GM12878 (cell line): ENCODE data around the gene TRPM3. TPM values are rescaled to one million over a fixed set of nuclear protein-coding genes. Genes with fewer than 3 reads are reported as not detected.

Experiments used
- ATAC-seq: fragments of 200-7000 bp; cut with Tn5 transposase; 3 replicates; pipeline ENCODE4 v1.9.1; 2020; ENCODE audit warnings: mild to moderate bottlenecking, moderate library complexity
- BruUV-seq: library from RNA; stranded (reverse); fragments of 400-500 nt; replicated peaks from 2 replicates; lab custom pipeline; 2021; lab: Mats Ljungman, UMichigan
- CTCF ChIA-PET: fragments of 300-600 bp; sonication (Branson Sonifier 250); formaldehyde crosslinking; extraction: SDS; loops from one replicate; lab custom pipeline; 2021; ENCODE audit warnings: inconsistent platforms; lab: Yijun Ruan, JAX
- POLR2A ChIA-PET: fragments of 350-600 bp; formaldehyde crosslinking; extraction: SDS; loops from one replicate; lab custom pipeline; 2021; ENCODE audit warnings: inconsistent platforms; lab: Charles Lee
- RAD21 ChIA-PET: fragments of 300-600 bp; sonication (Branson Sonifier 250); formaldehyde crosslinking; loops from one replicate; lab custom pipeline; 2023; ENCODE audit warnings: antibody characterized with exemption; ENCODE audit not compliant: unreplicated experiment; lab: Charles Lee
- SMC1A ChIA-PET: fragments of 300-600 bp; sonication (Branson Sonifier 250); formaldehyde crosslinking; loops from one replicate; lab custom pipeline; 2023; ENCODE audit not compliant: unreplicated experiment, uncharacterized antibody; lab: Charles Lee
- DNase-seq: peaks from one replicate; pipeline ENCODE4 v3.0.0-alpha.2; 2011; ENCODE audit warnings: low read depth, low spot score
- FAIRE-seq: peaks from 3 replicates; lab custom pipeline; 2011; peaks lifted over from hg19 to GRCh38; lab: Jason Lieb, UNC
- H2AFZ ChIP-seq: 2 replicates; pipeline ENCODE4 v1.6.0; 2011; ENCODE audit warnings: low read depth, low read length, control low read depth; ENCODE audit not compliant: control insufficient read depth
- H3K27ac ChIP-seq: 2 replicates; pipeline ENCODE4 v1.5.1; 2011; ENCODE audit warnings: control low read depth; ENCODE audit not compliant: control insufficient read depth, insufficient read depth
- H3K27me3 ChIP-seq, 2 experiments: replicated peaks in 1 of 2; 2 replicates each; pipeline versions ENCODE4 v1.6.0 to v1.6.1; 2011; ENCODE audit warnings: low read length in 1 of 2; ENCODE audit not compliant: control insufficient read depth in 2 of 2, insufficient read depth in 2 of 2
- H3K36me3 ChIP-seq, 2 experiments: 2 replicates each; pipeline ENCODE4 v1.5.1; 2011; ENCODE audit warnings: low read length in 1 of 2; ENCODE audit not compliant: control insufficient read depth in 2 of 2, insufficient read depth in 2 of 2
- H3K4me1 ChIP-seq: 2 replicates; pipeline ENCODE4 v1.6.1; 2011; ENCODE audit warnings: mild to moderate bottlenecking, low read length, moderate library complexity, mixed read lengths; ENCODE audit not compliant: control insufficient read depth, insufficient read depth
- H3K4me2 ChIP-seq: 2 replicates; pipeline ENCODE4 v1.6.0; 2011; ENCODE audit warnings: control low read depth; ENCODE audit not compliant: control insufficient read depth, insufficient read depth
- H3K4me3 ChIP-seq: fragments of 200-600 bp; sonication (generic); 2 replicates; pipeline ENCODE4 v1.5.1; 2016
- H3K79me2 ChIP-seq: 2 replicates; pipeline ENCODE4 v1.6.0; 2011; ENCODE audit warnings: low read length; ENCODE audit not compliant: control insufficient read depth, insufficient read depth
- H3K9ac ChIP-seq: 2 replicates; pipeline ENCODE4 v1.8.0; 2011; ENCODE audit warnings: low read length, control low read depth, mixed read lengths; ENCODE audit not compliant: control insufficient read depth, insufficient read depth
- H3K9me3 ChIP-seq: replicated peaks from 3 replicates; pipeline ENCODE4 v1.5.1; 2011; ENCODE audit warnings: mild to moderate bottlenecking, low read length; ENCODE audit not compliant: control insufficient read depth, insufficient read depth
- H4K20me1 ChIP-seq: 2 replicates; pipeline ENCODE4 v1.6.0; 2011; ENCODE audit not compliant: control insufficient read depth, insufficient read depth
- CHD1 ChIP-seq: IDR thresholded peaks from 2 replicates; pipeline ENCODE4 v1.6.1; 2012; ENCODE audit warnings: low read depth, low read length, improper control_type of control experiment
- LARP7 ChIP-seq: fragments of 450-650 bp; IDR thresholded peaks from 2 replicates; pipeline ENCODE4 v1.6.1; 2017; ENCODE audit warnings: mild to moderate bottlenecking
- MTA2 ChIP-seq: fragments of 450-650 bp; IDR thresholded peaks from 2 replicates; pipeline ENCODE4 v1.6.1; 2016; ENCODE audit warnings: low read depth, mild to moderate bottlenecking, moderate library complexity
- NBN ChIP-seq: fragments of 450-650 bp; IDR thresholded peaks from 2 replicates; pipeline ENCODE4 v1.6.1; 2016
- NFYA ChIP-seq: IDR thresholded peaks from 2 replicates; pipeline ENCODE4 v1.6.1; 2011; ENCODE audit warnings: low read depth, mild to moderate bottlenecking, low read length, improper control_type of control experiment, borderline replicate concordance
- RELA ChIP-seq: fragments of 450-650 bp; IDR thresholded peaks from 2 replicates; pipeline ENCODE4 v1.8.0; 2014; ENCODE audit warnings: borderline replicate concordance; ENCODE audit not compliant: partially characterized antibody
- RELB ChIP-seq: fragments of 450-650 bp; IDR thresholded peaks from 2 replicates; pipeline ENCODE4 v1.6.1; 2017; ENCODE audit warnings: low read depth, mild to moderate bottlenecking, moderate library complexity
- SMARCA5 ChIP-seq: fragments of 450-650 bp; IDR thresholded peaks from 2 replicates; pipeline ENCODE4 v1.6.1; 2017; ENCODE audit warnings: mild to moderate bottlenecking
- SREBF1 ChIP-seq: IDR thresholded peaks from 2 replicates; pipeline ENCODE4 v1.6.1; 2012; ENCODE audit warnings: mild to moderate bottlenecking, low read length
- WGBS: methylation state at CpG from one replicate; pipeline ENCODE4 v1.1.6; 2016; ENCODE audit warnings: low lambda C conversion rate; ENCODE audit not compliant: insufficient replicate concordance, insufficient coverage; ENCODE audit errors: missing lambda C conversion rate; 5-methylcytosine and 5-hydroxymethylcytosine counted together
- in situ Hi-C: fragments of 300-500 bp; cut with MboI; formaldehyde crosslinking; loops from 9 replicates; pipeline ENCODE4 v1.14.3; 2018; ENCODE audit warnings: mixed read lengths
- intact Hi-C: fragments of 100-400 bp; cut with micrococcal nuclease; formaldehyde crosslinking; loops from one replicate; pipeline ENCODE4 v1.14.2; 2022; ENCODE audit not compliant: unreplicated experiment
- polyA plus RNA-seq, 11 experiments: library from polyadenylated mRNA; depleted of rRNA in 4 of 11; unstranded in 6 of 11; stranded (reverse) in 5 of 11; fragments of >200 nt; fragmentation: Nextera tagmentation in 4 of 11; fragmentation: Illumina TruSeq in 1 of 11; extraction: Ambion mirVana in 4 of 11; extraction: Trizol in 1 of 11; gene quantifications; 1 replicate in 1 of 11; 2 replicates in 10 of 11; pipeline versions ENCODE4 v1.2.1 to v1.2.3, GENCODE V29; 2011 to 2016; ENCODE audit warnings: inconsistent platforms in 2 of 11, missing spikeins in 2 of 11, low read depth in 1 of 11
- total RNA-seq, 4 experiments: library from RNA; depleted of rRNA in 3 of 4; stranded (reverse); fragments of >200 nt in 3 of 4; fragmentation: Illumina TruSeq in 1 of 4; extraction: Trizol in 1 of 4; gene quantifications; 2 replicates each; pipeline versions ENCODE4 v1.2.1 to v1.2.3, GENCODE V29; 2013 to 2021
- TF ChIP-seq, protein P1 (sequence below): fragments of 150-350 bp; IDR thresholded peaks from 2 replicates; pipeline ENCODE4 v1.6.1; 2016; ENCODE audit warnings: low read depth, low read length
- TF ChIP-seq, protein P2 (sequence below): fragments of 450-650 bp; formaldehyde crosslinking; IDR thresholded peaks from 2 replicates; pipeline ENCODE4 v1.5.0; 2022; ENCODE audit warnings: mild to moderate bottlenecking, missing genetic modification characterization

TRPM3 gene
- total and polyA plus RNA-seq, 10 of the 15 experiments (the other 5 are each of a cell fraction or from before 2014, with no cell fraction given), result not detected

DNA sequence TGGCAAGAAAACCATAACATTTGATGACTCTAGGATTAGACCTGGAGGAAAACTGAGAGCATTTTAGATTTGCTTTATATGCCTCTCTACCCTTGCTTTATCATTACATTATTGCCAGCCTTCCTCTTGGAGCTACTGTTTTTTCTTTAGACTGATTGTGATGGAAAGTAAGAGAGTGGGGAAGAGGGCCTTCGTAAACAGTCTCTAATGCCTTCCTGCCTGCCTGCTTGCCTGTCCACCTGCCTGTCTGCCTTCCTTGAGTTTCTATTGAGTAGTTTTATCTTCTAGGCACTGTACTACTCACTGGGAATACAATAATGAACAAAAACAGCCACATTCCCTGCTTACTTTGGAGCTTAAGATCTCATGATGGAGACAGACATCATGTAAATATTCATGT lies 189.3 kb downstream of the TRPM3 start:
- SMC1A ChIA-PET, result no interaction called here
- Histone ChIP-seq H3K4me1 (no peaks in the 10 kb centered on the region), H4K20me1 (no peaks in the 10 kb centered on the region), H3K27ac (no peak overlapping the region), H3K9me3 (no peaks in the 10 kb centered on the region), H3K36me3 (no peaks in the 10 kb centered on the region), H3K4me2 (no peak overlapping the region), H3K79me2 (no peaks in the 10 kb centered on the region), H3K27me3 (no peaks in the 10 kb centered on the region), H2AFZ (no peak overlapping the region), H3K4me3 (no peak overlapping the region), H3K9ac (no peak overlapping the region)
- 19% methylated on average over 1 of the region's 1 CpG for WGBS
- in situ Hi-C loops, result no loop called here
- no peak for FAIRE-seq
- BruUV-seq, result no TSS peak
- ATAC-seq, result no peak
- intact Hi-C loops, result no loop called here
- DNase-seq, result no peak
- POLR2A ChIA-PET, result no interaction called here
- RAD21 ChIA-PET, result no interaction called here
- CTCF ChIA-PET, result no interaction called here
- TF ChIP-seq LARP7 (no peak), NFYA (no peak), SMARCA5 (no peak), NBN (no peak), RELB (no peak), CHD1 (no peak), MTA2 (no peak), SREBF1 (no peak), RELA (no peak)
- TF ChIP-seq, protein P1, sequence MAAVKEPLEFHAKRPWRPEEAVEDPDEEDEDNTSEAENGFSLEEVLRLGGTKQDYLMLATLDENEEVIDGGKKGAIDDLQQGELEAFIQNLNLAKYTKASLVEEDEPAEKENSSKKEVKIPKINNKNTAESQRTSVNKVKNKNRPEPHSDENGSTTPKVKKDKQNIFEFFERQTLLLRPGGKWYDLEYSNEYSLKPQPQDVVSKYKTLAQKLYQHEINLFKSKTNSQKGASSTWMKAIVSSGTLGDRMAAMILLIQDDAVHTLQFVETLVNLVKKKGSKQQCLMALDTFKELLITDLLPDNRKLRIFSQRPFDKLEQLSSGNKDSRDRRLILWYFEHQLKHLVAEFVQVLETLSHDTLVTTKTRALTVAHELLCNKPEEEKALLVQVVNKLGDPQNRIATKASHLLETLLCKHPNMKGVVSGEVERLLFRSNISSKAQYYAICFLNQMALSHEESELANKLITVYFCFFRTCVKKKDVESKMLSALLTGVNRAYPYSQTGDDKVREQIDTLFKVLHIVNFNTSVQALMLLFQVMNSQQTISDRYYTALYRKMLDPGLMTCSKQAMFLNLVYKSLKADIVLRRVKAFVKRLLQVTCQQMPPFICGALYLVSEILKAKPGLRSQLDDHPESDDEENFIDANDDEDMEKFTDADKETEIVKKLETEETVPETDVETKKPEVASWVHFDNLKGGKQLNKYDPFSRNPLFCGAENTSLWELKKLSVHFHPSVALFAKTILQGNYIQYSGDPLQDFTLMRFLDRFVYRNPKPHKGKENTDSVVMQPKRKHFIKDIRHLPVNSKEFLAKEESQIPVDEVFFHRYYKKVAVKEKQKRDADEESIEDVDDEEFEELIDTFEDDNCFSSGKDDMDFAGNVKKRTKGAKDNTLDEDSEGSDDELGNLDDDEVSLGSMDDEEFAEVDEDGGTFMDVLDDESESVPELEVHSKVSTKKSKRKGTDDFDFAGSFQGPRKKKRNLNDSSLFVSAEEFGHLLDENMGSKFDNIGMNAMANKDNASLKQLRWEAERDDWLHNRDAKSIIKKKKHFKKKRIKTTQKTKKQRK, result no peak
- TF ChIP-seq, protein P2, sequence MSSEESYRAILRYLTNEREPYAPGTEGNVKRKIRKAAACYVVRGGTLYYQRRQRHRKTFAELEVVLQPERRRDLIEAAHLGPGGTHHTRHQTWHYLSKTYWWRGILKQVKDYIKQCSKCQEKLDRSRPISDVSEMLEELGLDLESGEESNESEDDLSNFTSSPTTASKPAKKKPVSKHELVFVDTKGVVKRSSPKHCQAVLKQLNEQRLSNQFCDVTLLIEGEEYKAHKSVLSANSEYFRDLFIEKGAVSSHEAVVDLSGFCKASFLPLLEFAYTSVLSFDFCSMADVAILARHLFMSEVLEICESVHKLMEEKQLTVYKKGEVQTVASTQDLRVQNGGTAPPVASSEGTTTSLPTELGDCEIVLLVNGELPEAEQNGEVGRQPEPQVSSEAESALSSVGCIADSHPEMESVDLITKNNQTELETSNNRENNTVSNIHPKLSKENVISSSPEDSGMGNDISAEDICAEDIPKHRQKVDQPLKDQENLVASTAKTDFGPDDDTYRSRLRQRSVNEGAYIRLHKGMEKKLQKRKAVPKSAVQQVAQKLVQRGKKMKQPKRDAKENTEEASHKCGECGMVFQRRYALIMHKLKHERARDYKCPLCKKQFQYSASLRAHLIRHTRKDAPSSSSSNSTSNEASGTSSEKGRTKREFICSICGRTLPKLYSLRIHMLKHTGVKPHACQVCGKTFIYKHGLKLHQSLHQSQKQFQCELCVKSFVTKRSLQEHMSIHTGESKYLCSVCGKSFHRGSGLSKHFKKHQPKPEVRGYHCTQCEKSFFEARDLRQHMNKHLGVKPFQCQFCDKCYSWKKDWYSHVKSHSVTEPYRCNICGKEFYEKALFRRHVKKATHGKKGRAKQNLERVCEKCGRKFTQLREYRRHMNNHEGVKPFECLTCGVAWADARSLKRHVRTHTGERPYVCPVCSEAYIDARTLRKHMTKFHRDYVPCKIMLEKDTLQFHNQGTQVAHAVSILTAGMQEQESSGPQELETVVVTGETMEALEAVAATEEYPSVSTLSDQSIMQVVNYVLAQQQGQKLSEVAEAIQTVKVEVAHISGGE (CRISPR knock-in tag), result no peak
